CD4-positive, alpha-beta T cell treated with Interleukin-1 beta for 1 hour (primary cell): ENCODE measurements around the gene PPIL4.
A peak's percentile ranks its signal among the peaks of the same experiment; 100 is the strongest.

Experiments
- DNase-seq, 2 donors: peaks; one replicate each; pipeline ENCODE4 v3.0.0-alpha.2; 2020 to 2022

Gene PPIL4, protein sequence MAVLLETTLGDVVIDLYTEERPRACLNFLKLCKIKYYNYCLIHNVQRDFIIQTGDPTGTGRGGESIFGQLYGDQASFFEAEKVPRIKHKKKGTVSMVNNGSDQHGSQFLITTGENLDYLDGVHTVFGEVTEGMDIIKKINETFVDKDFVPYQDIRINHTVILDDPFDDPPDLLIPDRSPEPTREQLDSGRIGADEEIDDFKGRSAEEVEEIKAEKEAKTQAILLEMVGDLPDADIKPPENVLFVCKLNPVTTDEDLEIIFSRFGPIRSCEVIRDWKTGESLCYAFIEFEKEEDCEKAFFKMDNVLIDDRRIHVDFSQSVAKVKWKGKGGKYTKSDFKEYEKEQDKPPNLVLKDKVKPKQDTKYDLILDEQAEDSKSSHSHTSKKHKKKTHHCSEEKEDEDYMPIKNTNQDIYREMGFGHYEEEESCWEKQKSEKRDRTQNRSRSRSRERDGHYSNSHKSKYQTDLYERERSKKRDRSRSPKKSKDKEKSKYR

GRCh38 chr6:149545754-149546471 lies at the start of gene PPIL4:
Gene PPIL4 (minus strand): TSS chr6:149546043. CDS start chr6:149546005, 38 bp downstream.
- peak; percentile 96 for DNase-seq

GRCh38 chr6:149593408-149593807 lies 47.6 kb upstream of the PPIL4 start:
- DNase-seq: no peak

DNA sequence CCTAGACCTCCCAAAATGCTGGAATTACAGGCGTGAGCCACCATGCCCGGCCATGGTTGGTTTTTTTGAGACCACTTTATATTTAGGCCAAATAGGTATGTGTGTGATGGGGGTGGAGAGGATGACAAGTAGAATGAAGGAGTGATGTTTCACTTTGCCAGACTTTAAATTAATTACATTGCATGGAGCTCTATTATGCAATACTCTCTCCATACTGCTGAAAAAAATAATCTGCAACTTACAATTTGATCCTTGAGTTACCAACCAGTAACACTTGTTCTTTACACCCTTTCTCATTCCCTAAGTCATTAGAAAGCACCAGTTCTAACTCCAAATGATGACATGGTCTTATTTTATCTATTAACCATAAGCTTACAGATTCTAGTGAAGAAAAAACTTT lies 47.1 kb upstream of the PPIL4 start:
- DNase-seq: no peak

GRCh38 chr6:149586149-149586548 lies 40.3 kb upstream of the PPIL4 start:
- no peak for DNase-seq

DNA sequence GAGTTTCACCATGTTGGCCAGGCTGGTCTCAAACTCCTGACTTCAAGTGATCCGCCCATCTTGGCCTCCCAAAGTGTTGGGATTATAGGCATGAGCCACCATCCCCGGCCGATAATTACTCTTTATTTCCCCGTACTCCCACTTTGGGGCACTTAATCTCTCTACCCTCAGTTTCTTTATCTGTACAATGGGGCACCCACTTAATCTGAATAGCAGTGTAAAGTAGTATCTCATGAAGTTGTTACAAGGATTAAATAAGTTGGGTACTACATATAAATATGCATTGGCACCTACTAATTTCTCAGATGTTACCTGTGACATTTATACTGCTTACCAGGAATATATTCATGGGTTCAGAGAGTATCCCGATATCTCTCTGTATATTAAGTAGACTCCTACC lies 35.5 kb upstream of the PPIL4 start:
- DNase-seq: no peak

GRCh38 chr6:149580880-149581279 lies 35.0 kb upstream of the PPIL4 start:
- DNase-seq: no peak

- DNase-seq: no peak
These were observed 22.2 kb upstream of the PPIL4 start for GRCh38 chr6:149567945-149568585.

GRCh38 chr6:149567194-149567586 lies 21.3 kb upstream of the PPIL4 start:
- DNase-seq: peak in 1 of 2 donors; percentile 21

DNA sequence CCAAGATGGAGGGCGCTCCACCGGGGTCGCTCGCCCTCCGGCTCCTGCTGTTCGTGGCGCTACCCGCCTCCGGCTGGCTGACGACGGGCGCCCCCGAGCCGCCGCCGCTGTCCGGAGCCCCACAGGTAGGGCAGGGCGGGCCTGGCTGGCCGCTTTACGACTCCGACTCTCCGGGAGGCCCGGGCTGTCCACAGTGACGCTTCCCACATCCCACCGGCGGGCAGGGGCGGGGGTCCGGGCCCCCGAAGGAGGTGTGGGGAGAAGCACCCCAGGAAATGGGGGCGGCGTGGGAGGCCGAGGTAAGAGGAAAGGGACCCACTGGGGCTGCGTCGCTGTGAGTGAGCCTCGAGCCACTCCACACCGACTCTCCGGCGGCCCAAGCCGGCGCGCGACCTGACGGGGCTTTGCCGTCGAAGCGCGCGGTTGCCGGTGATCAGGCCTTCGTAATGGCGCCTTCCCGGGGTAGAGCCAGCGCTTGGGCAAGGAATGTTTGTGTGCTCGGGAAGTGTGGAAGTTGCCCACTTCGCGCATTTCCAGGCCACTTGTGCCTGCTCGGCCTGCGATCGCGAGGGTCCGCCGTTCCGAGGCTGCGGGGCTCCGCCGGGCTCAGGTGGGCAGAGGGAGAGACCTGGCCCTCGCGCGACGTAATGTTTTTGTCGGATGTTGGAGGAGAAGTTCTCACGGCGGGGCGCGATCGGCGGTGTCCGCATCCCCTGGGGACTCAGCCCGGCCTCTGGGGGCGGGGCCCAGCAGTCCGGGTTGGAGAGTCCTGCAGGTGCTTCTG lies 20.8 kb upstream of the PPIL4 start:
- DNase-seq: peak; percentile 26 to 42

DNA sequence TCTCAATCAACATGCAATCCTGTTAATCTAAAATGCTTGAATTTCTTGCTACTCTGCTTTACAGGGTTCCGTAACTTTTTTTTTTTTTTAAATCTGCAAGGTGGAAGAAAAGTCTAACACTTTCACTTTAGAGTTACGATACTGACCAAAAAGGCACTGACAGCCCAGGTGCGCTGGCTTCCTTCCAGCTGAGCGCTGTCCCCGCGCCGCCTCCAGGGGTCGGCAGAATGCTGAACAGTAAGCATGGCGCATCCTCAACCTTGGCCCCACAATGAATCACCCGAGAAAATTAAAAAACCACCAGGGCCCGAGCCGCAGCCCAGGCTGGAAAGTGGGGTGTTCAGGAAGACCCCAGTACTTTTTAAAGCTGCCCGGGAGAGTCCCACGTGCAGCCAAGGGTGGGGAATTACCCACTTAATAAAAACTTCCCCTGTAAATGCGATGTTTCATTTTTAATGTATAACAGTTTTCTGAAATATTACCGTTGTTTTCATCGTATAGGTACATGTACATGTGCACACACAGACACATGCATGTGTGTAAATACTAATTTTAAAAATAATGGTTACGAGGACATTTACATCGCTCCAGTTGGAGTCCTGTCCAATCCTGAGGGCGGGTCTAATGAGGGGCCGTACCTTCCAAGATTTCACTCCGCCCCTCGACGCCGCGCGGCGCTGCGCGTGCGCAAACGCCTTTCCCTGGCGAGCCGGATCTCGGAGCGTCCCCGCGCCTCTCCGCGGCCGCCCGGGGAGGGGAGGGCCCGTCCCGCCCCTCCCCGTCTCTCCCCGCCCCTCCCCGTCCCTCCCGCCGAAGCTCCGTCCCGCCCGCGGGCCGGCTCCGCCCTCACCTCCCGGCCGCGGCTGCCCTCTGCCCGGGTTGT lies 19.9 kb upstream of the PPIL4 start, which contains the start of gene GINM1:
GINM1 (plus strand) TSS at position 849 of the 883 bp plus-strand sequence. CDS start 40 bp downstream, outside the sequence.
- peak; percentile 95 to 98 for DNase-seq

- DNase-seq: no peak
These were observed 18.1 kb upstream of the PPIL4 start for GRCh38 chr6:149563928-149564325.

- DNase-seq: no peak
These were observed 17.5 kb upstream of the PPIL4 start for GRCh38 chr6:149563203-149563927.

GRCh38 chr6:149560736-149561135 lies 14.9 kb upstream of the PPIL4 start:
- DNase-seq: peak in 1 of 2 donors; percentile 31

DNA sequence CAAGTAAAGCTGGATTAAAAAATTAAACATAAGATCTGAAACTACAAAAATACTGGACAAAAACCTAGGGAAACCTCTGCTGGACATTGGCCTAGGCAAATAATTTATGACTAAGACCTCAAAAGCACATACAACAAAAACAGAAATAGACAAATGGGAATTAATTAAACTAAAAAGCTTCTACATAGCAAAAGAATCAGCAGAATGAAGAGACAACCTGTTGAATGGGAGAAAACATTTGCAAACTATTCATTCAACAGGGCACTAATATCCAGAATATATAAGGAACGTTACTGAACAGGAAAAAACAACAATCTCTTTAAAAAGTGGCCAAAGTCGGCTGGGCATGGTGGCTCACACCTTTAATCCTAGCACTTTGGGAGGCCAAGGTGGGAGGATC lies 13.5 kb upstream of the PPIL4 start:
- DNase-seq: no peak

DNA sequence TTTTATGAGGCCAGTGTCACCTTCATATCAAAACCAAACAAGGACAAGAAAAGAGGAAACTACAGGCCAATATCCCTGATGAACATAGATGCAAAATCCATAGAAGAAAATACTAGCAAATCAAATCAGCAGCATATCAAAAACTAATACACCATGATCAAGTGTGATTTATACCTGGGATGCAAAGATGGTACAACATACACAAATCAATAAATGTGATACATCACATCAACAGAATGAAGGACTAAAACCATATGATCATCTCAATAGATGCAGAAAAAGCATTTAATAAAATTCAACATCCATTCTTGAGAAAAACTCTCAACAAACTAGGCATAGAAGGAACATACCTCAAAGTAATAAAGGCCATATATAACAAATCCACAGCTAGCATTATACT lies 12.2 kb upstream of the PPIL4 start:
- DNase-seq: no peak

GRCh38 chr6:149551920-149552319 lies 6.1 kb upstream of the PPIL4 start:
- DNase-seq: no peak

DNA sequence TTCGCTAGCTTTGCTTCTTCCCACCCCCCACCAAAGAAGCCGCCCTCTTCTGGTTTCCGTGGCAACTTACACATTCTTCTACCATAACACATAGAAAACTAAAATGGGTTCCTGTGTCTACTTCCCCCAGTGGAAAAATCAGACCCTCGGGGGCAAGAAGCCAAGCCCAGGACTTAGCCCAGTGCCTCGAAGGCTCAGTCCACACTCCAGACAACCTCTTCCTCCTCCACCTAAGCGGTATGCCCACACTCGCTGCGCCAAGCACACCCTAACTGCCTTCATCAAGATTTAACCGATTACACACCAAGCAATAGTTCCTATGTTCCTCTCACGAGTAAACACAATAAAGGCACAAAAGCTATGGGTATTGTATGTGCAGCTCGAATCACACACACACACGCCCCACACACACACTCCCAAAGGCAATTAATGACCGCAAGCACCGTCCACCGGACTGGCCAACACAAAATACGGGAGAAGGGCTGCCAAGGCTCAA lies 537 bp downstream of the PPIL4 start:
- DNase-seq: peak; percentile 84 to 87

DNA sequence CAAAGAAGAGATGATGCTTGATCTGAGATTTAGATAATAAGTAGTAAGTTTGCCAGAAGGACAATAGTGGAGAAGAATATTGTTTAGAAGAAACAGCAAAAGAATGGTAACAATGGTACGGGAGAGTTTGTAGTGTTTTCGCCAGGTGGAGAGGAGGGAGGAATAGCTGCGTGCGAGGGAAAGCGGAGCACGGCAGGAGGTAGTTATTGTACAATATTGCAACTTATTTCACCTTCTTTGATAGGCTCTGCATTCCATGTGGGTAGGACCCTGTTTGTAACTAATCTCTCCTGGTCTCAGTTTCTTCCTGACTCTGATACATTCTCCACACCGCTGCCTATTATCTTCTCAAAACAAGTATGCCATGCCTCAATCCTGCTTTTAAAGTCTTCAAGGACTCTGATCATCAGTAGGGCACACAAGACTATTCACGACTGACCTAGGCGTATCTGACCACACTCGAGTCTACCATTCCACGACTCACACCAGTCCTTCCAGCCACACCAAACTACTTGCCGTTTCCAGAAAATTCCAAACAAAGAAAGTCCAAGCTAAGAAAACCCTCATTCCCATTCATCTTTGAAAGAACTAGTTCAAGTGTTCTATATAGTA lies 1.1 kb downstream of the PPIL4 start:
- no peak for DNase-seq

DNA sequence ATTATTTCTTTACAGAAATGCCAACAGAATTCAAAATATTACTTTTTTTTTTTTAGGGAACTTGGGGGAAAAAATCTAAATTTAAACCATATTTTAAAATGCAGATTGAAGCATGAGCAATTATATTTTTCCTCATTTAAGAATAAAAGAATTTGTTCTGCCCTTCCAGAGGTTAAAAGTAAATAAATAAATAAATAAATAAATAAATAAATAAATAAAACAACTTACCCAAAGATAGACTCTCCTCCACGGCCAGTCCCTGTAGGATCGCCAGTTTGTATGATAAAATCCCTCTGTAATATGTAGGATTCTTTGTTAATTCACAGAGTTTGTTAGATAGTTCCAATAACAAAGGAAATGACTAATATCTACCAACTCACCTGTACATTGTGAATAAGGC lies 4.7 kb downstream of the PPIL4 start:
- no peak for DNase-seq

DNA sequence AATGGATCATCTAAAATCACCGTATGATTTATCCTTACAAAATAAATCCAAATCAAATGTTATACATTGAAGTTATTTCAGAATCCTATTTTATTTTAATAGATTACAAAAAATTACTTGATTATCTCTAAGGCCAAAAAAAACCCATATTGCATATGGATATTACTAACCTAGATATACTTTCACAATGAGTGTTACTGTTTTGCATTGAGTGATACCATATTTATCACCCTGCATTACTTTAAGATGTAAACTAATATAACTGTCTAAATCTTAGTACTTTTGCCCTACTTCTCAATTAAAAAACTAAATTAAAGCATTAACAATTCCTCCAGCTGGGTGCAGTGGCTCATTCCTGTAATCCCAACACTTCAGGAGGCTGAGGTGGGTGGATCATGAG lies 11.1 kb downstream of the PPIL4 start:
- DNase-seq: no peak
